Measurements from ENCODE around the gene ATM. TPM values are rescaled to one million over a fixed set of nuclear protein-coding genes. Genes with fewer than 3 reads are reported as not detected.

The ATM gene
- total RNA-seq, 4 donors from 2014 or later = 46.3 to 445 (median 58.5) TPM

DNA sequence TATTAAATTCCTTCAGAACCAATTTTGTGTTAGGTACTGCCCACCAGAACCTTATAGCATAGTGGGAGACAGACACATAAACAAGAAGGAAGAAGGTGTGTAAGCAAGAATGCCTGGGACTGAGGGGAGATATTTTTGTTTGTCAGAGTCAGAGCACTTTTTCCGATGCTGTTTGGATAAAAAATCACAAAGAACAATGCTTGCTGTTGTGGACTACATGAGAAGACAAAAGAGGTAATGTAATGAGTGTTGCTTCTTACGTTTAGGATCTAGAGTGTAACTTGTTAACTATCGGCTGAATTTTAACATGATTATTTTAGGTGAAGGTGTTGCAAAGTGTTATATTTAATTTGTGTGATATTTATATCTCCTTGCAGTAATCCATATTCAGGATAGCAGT lies 84.9 kb downstream of the ATM start:
- DNase-seq = no peak
- TF ChIP-seq POLR2A (IDR thresholded peaks at IDR 0.05) = no peak
- TF ChIP-seq, protein P1, sequence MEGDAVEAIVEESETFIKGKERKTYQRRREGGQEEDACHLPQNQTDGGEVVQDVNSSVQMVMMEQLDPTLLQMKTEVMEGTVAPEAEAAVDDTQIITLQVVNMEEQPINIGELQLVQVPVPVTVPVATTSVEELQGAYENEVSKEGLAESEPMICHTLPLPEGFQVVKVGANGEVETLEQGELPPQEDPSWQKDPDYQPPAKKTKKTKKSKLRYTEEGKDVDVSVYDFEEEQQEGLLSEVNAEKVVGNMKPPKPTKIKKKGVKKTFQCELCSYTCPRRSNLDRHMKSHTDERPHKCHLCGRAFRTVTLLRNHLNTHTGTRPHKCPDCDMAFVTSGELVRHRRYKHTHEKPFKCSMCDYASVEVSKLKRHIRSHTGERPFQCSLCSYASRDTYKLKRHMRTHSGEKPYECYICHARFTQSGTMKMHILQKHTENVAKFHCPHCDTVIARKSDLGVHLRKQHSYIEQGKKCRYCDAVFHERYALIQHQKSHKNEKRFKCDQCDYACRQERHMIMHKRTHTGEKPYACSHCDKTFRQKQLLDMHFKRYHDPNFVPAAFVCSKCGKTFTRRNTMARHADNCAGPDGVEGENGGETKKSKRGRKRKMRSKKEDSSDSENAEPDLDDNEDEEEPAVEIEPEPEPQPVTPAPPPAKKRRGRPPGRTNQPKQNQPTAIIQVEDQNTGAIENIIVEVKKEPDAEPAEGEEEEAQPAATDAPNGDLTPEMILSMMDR (IDR thresholded peaks at IDR 0.05) = no peak
- Histone ChIP-seq H3K9me3 (no peaks in the 10 kb centered on the region), H3K4me1 (no peaks in the 10 kb centered on the region), H3K27ac (no peak overlapping the region), H3K4me3 (no peak overlapping the region), H3K27me3 (no peaks in the 10 kb centered on the region), H3K36me3 (peaks cover 0 to 61% (median 0%) of the 10 kb centered on the region in 3 donors)

DNA sequence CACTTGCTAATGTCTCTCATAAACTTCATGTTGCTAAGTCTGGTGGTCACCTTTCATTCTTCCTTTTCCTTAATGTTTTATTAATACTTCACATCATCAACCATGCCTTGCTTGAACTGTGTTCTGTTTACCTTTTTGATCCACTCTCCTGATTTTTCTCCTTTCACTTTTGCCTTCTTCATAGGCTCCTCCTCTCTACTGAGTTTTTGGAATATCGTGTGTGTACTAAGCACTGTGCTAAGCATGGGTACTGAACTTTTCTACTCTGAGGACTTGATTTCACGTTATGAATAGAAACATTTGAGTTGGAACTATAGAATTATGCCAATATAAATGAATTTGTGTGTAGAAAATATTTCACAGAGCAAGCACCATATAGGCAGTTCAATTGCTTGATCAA lies 90.6 kb downstream of the ATM start:
- Histone ChIP-seq H3K4me1 (no peaks in the 10 kb centered on the region), H3K27me3 (no peaks in the 10 kb centered on the region), H3K4me3 (no peak overlapping the region), H3K27ac (no peak overlapping the region), H3K9me3 (no peaks in the 10 kb centered on the region), H3K36me3 (peaks cover 0 to 53% (median 0%) of the 10 kb centered on the region in 3 donors)
- DNase-seq = no peak
- TF ChIP-seq, protein P1 (IDR thresholded peaks at IDR 0.05) = no peak
- TF ChIP-seq POLR2A (IDR thresholded peaks at IDR 0.05) = no peak

DNA sequence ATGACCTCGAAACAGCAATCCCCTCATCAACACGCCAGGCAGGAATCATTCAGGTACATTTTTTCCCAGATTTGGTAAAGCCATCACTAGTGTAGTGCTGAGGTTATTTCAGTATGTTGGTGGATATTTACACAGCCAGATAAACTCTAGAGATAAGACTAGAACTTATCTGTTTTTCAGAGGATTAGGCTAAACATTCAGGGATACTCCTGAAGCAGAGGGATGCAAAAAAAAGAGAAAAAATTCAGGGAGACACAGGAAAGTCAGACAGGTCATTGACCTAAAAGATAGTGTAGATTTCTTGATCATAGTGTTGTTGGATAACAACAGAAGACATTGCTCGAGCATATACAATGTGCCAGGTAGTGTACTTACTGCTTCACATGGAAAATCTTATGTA lies 93.2 kb downstream of the ATM start:
- H3K36me3 ChIP-seq = peaks cover 0 to 63% (median 0%) of the 10 kb centered on the region in 3 donors
- no peak for TF ChIP-seq POLR2A (IDR thresholded peaks at IDR 0.05)
- TF ChIP-seq, protein P1 (IDR thresholded peaks at IDR 0.05) = no peak
- H3K27me3 ChIP-seq = no peaks in the 10 kb centered on the region
- H3K27ac ChIP-seq = no peak overlapping the region
- H3K9me3 ChIP-seq = no peaks in the 10 kb centered on the region
- no peak for DNase-seq
- H3K4me3 ChIP-seq = no peak overlapping the region
- H3K4me1 ChIP-seq = no peaks in the 10 kb centered on the region

DNA sequence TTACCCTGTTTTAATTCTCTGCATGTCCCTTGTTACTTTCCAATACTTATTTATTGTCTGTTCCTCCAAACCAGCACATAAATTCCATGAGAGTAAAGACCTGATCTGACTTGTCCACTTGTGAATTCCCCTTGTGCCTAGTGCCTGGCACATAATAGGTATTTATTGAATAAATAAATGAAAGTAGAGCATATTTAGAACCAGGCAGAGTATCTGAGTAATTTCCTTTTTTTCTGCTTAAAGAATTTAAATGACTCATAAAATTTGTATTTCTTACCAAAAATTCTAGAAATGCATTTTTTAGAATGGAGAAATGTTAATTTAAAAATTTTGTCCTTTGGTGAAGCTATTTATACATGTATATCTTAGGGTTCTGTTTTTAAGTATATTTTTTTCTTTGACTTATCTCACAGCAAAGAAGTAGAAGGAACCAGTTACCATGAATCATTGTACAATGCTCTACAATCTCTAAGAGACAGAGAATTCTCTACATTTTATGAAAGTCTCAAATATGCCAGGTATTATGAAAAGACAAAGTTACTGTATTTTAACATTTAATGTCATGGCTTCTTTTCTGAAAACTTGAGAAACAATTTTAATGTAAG lies 96.8 kb downstream of the ATM start:
- Histone ChIP-seq H3K9me3 (no peaks in the 10 kb centered on the region), H3K4me3 (no peak overlapping the region), H3K36me3 (peaks cover 0 to 65% (median 0%) of the 10 kb centered on the region in 3 donors), H3K27me3 (no peaks in the 10 kb centered on the region), H3K27ac (no peak overlapping the region), H3K4me1 (no peaks in the 10 kb centered on the region)
- DNase-seq = no peak
- TF ChIP-seq POLR2A (IDR thresholded peaks at IDR 0.05) = no peak
- TF ChIP-seq, protein P1 (IDR thresholded peaks at IDR 0.05) = no peak

DNA sequence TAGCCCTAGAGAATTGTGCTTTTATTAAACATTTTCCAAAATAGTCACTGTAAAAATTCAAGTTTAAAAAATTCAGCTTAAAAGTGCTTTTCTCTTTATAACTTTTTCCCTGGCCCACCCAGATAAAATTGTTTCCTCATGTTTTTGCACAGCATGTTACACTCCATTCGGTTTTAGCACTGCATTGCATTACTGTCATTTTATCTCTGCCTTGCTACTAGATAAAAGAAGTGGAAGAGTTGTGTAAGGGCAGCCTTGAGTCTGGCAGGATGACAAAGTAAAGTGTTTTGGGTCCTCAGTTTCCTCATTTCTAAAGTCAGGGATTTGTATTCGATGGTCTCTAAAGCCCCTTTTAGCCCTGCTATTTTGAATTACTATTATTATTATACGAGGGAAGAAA lies 99.8 kb downstream of the ATM start:
- no peak for DNase-seq
- Histone ChIP-seq H3K9me3 (no peaks in the 10 kb centered on the region), H3K4me3 (no peak overlapping the region), H3K27ac (no peak overlapping the region), H3K27me3 (no peaks in the 10 kb centered on the region), H3K36me3 (peaks cover 0 to 63% (median 0%) of the 10 kb centered on the region in 3 donors), H3K4me1 (no peaks in the 10 kb centered on the region)
- TF ChIP-seq POLR2A (IDR thresholded peaks at IDR 0.05) = no peak
- TF ChIP-seq, protein P1 (IDR thresholded peaks at IDR 0.05) = no peak

Data from Peyer's patch (tissue), 4 donors.